HG03135 (cell line): ENCODE data around the gene CLRN3.

Source experiments
- ATAC-seq: cut with Tn5 transposase; IDR thresholded peaks from one replicate; pipeline ENCODE4 v1.9.1; 2021; ENCODE audit warnings: mild to moderate bottlenecking, moderate library complexity; ENCODE audit not compliant: unreplicated experiment

The CLRN3 gene

GRCh38 chr10:127849224-127849623 is 43.5 kb downstream of the CLRN3 start:
- no peak for ATAC-seq

- no peak for ATAC-seq
These were observed 44.5 kb downstream of the CLRN3 start for GRCh38 chr10:127848226-127848625.

DNA sequence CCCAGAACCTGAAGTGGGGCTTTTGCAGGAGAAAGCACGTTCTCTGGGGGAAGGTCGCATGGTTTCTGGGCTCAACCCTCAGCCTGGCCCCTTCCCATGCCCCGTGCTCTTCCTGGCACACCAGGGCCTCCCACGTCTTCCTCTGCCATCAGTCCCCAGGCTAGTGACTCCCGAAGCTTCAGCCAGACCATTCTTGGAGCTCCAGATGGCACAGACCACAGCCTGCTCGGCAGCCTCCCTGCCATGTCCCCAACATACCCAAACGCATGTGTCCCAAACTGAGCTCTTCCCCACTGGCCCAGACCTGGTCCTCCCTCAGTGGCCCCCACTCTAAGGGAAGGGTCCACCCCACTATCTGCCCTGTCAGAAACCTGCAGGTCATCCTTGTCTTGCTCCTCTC is 47.0 kb downstream of the CLRN3 start:
- no peak for ATAC-seq

GRCh38 chr10:127840884-127841283 is 51.9 kb downstream of the CLRN3 start:
- ATAC-seq: no peak

- no peak for ATAC-seq
These were observed 55.8 kb downstream of the CLRN3 start for GRCh38 chr10:127836966-127837365.

GRCh38 chr10:127836176-127836575 is 56.6 kb downstream of the CLRN3 start:
- ATAC-seq: no peak

DNA sequence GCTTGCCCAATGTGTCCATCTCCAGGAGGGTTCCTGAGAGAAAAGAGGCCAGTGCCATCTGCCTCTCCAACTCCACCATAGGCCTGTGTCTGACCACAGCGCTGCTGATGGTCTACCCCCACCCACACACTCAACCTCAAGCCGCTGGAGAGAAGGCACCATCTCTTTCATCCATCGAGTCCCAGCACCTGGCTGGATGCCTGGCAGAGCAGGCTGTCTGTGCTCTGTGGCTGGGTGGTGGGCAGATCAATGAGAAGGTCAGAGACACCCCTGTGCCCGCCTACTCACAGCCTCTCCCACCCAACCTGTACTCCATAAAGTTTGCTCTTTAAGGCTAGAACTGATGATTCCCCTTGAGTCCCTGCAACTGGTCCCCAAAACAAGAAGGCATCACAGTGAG is 58.0 kb downstream of the CLRN3 start:
- no peak for ATAC-seq

DNA sequence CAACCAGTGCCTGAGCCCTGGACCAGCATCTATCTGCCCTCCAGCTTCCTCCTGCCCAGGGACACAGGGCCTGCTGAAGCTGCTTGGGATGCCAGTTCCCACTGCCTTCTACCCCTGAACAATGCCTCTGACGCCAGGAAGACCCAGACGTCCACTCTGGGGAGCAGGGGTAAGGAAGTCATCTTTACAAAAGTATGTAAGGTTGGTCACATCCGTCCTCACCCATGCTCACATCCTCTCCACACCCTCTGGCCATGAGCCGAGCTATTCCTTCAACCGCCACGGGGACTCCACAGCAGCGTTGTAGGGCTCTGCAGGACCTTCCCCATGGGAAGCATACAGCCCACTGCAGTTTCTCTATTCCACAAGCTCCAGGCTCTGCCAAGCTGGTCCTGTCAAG is 58.5 kb downstream of the CLRN3 start:
- no peak for ATAC-seq

- ATAC-seq: no peak
These were observed 58.9 kb downstream of the CLRN3 start for GRCh38 chr10:127833804-127834203.

GRCh38 chr10:127832501-127832900 is 60.2 kb downstream of the CLRN3 start:
- ATAC-seq: no peak

GRCh38 chr10:127830414-127830813 is 62.3 kb downstream of the CLRN3 start:
- no peak for ATAC-seq
